Activated T-helper 2 cell treated with anti-CD3 and anti-CD28 coated beads, Interferon-gamma antibody, Interleukin-2, Interleukin-4, amounts not matched to agents 10 μg/mL and 5 μg/mL and 100 μg/mL, durations not matched to agents 14 hours and 24 hours and 36 hours (primary cell): ENCODE measurements around the gene TMEM231. TPM values are rescaled to one million over a fixed set of nuclear protein-coding genes. Genes with fewer than 3 reads are reported as not detected.
"Not testable (repeated sequence)": the region's sequence is repeated elsewhere in the genome, so short reads cannot be mapped to it uniquely, and the experiment has no call there.

Experiments used
- DNase-seq: peaks from one replicate; pipeline ENCODE4 v3.0.0; 2021; ENCODE audit warnings: low spot score
- H3K27ac Mint-ChIP-seq: one replicate; pipeline ENCODE4 v1.8.0; 2021; ENCODE audit warnings: mixed read lengths
- H3K27me3 Mint-ChIP-seq: one replicate; pipeline ENCODE4 v1.8.0; 2021; ENCODE audit warnings: low read depth, mixed read lengths
- H3K36me3 Mint-ChIP-seq: one replicate; pipeline ENCODE4 v1.8.0; 2021; ENCODE audit warnings: low read depth, mixed read lengths
- H3K4me1 Mint-ChIP-seq: one replicate; pipeline ENCODE4 v1.8.0; 2021; ENCODE audit warnings: low read depth, mixed read lengths
- H3K4me3 Mint-ChIP-seq: one replicate; pipeline ENCODE4 v1.8.0; 2021; ENCODE audit warnings: low read depth, mild to moderate bottlenecking, moderate library complexity, mixed read lengths
- H3K9me3 Mint-ChIP-seq: one replicate; pipeline ENCODE4 v1.8.0; 2021; ENCODE audit warnings: mixed read lengths
- intact Hi-C: fragments of 100-400 bp; cut with micrococcal nuclease; formaldehyde crosslinking; loops from one replicate; pipeline ENCODE4 v1.15.1; 2023
- total RNA-seq: library from RNA; stranded (reverse); gene quantifications from 2 replicates; pipeline ENCODE4 v1.2.3, GENCODE V29; 2022

The TMEM231 gene
- total RNA-seq, 1 donor from 2014 or later = 3.4 TPM

GRCh38 chr16:75535211-75535843 is 20.7 kb downstream of the TMEM231 start:
- DNase-seq = no peak
- no peak overlapping the region for H3K27ac Mint-ChIP-seq
- intact Hi-C loops = no loop called here
- no peaks in the 10 kb centered on the region for H3K36me3 Mint-ChIP-seq
- no peaks in the 10 kb centered on the region for H3K9me3 Mint-ChIP-seq
- H3K4me1 Mint-ChIP-seq = no peaks in the 10 kb centered on the region
- no peak overlapping the region for H3K4me3 Mint-ChIP-seq
- H3K27me3 Mint-ChIP-seq = peaks cover 1% of the 10 kb centered on the region

- intact Hi-C loops = no loop called here
- Mint-ChIP-seq H3K27ac (no peak overlapping the region), H3K4me1 (no peaks in the 10 kb centered on the region), H3K4me3 (no peak overlapping the region), H3K36me3 (no peaks in the 10 kb centered on the region), H3K27me3 (peaks cover 1% of the 10 kb centered on the region), H3K9me3 (no peaks in the 10 kb centered on the region)
- no peak for DNase-seq
Observed at GRCh38 chr16:75534560-75535205, 21.4 kb downstream of the TMEM231 start.

GRCh38 chr16:75532791-75533190 is 23.3 kb downstream of the TMEM231 start:
- Mint-ChIP-seq H3K36me3 (no peaks in the 10 kb centered on the region), H3K27ac (no peak overlapping the region), H3K27me3 (peaks cover 1% of the 10 kb centered on the region), H3K4me1 (no peaks in the 10 kb centered on the region), H3K9me3 (no peaks in the 10 kb centered on the region), H3K4me3 (no peak overlapping the region)
- intact Hi-C loops = no loop called here
- no peak for DNase-seq

GRCh38 chr16:75532142-75532765 is 23.8 kb downstream of the TMEM231 start:
- H3K27me3 Mint-ChIP-seq = no peaks in the 10 kb centered on the region
- H3K4me3 Mint-ChIP-seq = no peak overlapping the region
- no peak overlapping the region for H3K27ac Mint-ChIP-seq
- intact Hi-C loops = no loop called here
- no peak for DNase-seq
- no peaks in the 10 kb centered on the region for H3K4me1 Mint-ChIP-seq
- H3K9me3 Mint-ChIP-seq = no peaks in the 10 kb centered on the region
- no peaks in the 10 kb centered on the region for H3K36me3 Mint-ChIP-seq

- intact Hi-C loops = no loop called here
Observed at GRCh38 chr16:75529959-75530358, 26.1 kb downstream of the TMEM231 start.

GRCh38 chr16:75529056-75529905 is 26.8 kb downstream of the TMEM231 start:
- no peaks in the 10 kb centered on the region for H3K27me3 Mint-ChIP-seq
- DNase-seq = no peak

More at GRCh38 chr16:75529959-75530358, 26.1 kb downstream of the TMEM231 start:
- Mint-ChIP-seq H3K4me1 (no peaks in the 10 kb centered on the region), H3K9me3 (no peaks in the 10 kb centered on the region), H3K27ac (no peak overlapping the region), H3K27me3 (no peaks in the 10 kb centered on the region), H3K4me3 (no peak overlapping the region), H3K36me3 (no peaks in the 10 kb centered on the region)
- DNase-seq = no peak

GRCh38 chr16:75527825-75528299 is 28.2 kb downstream of the TMEM231 start:
- Mint-ChIP-seq H3K9me3 (no peaks in the 10 kb centered on the region), H3K4me3 (no peak overlapping the region), H3K27ac (no peak overlapping the region), H3K36me3 (no peaks in the 10 kb centered on the region), H3K4me1 (no peaks in the 10 kb centered on the region), H3K27me3 (no peaks in the 10 kb centered on the region)
- DNase-seq = no peak
- intact Hi-C loops = no loop called here

More at GRCh38 chr16:75529056-75529905, 26.8 kb downstream of the TMEM231 start:
- no peak overlapping the region for H3K4me3 Mint-ChIP-seq
- H3K27ac Mint-ChIP-seq = no peak overlapping the region
- H3K4me1 Mint-ChIP-seq = no peaks in the 10 kb centered on the region
- no peaks in the 10 kb centered on the region for H3K36me3 Mint-ChIP-seq
- intact Hi-C loops = no loop called here
- no peaks in the 10 kb centered on the region for H3K9me3 Mint-ChIP-seq

- Mint-ChIP-seq H3K9me3 (no peaks in the 10 kb centered on the region), H3K36me3 (no peaks in the 10 kb centered on the region), H3K27ac (no peak overlapping the region), H3K4me1 (no peaks in the 10 kb centered on the region), H3K27me3 (peaks cover 3% of the 10 kb centered on the region), H3K4me3 (no peak overlapping the region)
- intact Hi-C loops = no loop called here
- no peak for DNase-seq
Observed at GRCh38 chr16:75526032-75526790, 29.8 kb downstream of the TMEM231 start.

GRCh38 chr16:75519175-75519574 is 36.9 kb downstream of the TMEM231 start:
- H3K4me3 Mint-ChIP-seq = no peak overlapping the region
- H3K27ac Mint-ChIP-seq = no peak overlapping the region
- H3K36me3 Mint-ChIP-seq = no peaks in the 10 kb centered on the region
- H3K4me1 Mint-ChIP-seq = peaks cover 7% of the 10 kb centered on the region
- DNase-seq = no peak
- H3K27me3 Mint-ChIP-seq = peaks cover 7% of the 10 kb centered on the region
- intact Hi-C loops = no loop called here
- no peaks in the 10 kb centered on the region for H3K9me3 Mint-ChIP-seq

- intact Hi-C loops = loop anchor here (2.0 kb wide), 2 partner anchors 40 to 106 kb away; partner anchors contain the start of genes ADAT1 and TMEM231
- not testable (repeated sequence) for H3K27me3 Mint-ChIP-seq, H3K4me1 Mint-ChIP-seq, H3K9me3 Mint-ChIP-seq, H3K36me3 Mint-ChIP-seq
- peak overlapping the region; percentile 77 for H3K4me3 Mint-ChIP-seq
- H3K27ac Mint-ChIP-seq = peak overlapping the region; percentile 49
- peak; percentile 11 for DNase-seq
Observed at GRCh38 chr16:75516189-75516966, 39.7 kb downstream of the TMEM231 start.

GRCh38 chr16:75514296-75514695 is 41.8 kb downstream of the TMEM231 start:
- H3K4me3 Mint-ChIP-seq = no peak overlapping the region
- peaks cover 4% of the 10 kb centered on the region for H3K27me3 Mint-ChIP-seq
- no peak overlapping the region for H3K27ac Mint-ChIP-seq
- DNase-seq = no peak
- intact Hi-C loops = no loop called here
- no peaks in the 10 kb centered on the region for H3K36me3 Mint-ChIP-seq
- H3K9me3 Mint-ChIP-seq = no peaks in the 10 kb centered on the region
- H3K4me1 Mint-ChIP-seq = peaks cover 7% of the 10 kb centered on the region
